ENCODE data around the gene RTTN. TPM values are rescaled to one million over a fixed set of nuclear protein-coding genes. Genes with fewer than 3 reads are reported as not detected.

Gene RTTN
- polyA plus RNA-seq, 1 donor (not counting 4 experiments of a cell fraction or from before 2014, with no cell fraction given), result 77.3 TPM

DNA sequence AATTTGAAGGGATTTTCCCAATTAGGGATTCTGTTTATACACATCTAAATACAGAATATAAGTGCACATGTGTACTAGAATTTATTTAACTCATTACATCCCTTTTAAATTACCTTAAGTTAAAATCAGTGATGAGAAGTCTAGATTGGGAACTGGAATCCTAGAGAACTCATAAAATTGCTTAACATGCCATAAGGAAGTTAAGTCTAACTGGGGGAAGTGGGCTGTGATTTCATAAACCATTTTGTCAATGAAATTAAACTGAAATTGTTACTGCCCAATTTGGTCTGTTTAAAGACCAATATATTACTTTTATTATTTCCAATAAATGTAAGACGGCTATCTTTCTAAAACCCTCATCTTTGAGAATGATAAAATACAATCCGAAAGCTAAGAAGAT is 185.5 kb downstream of the RTTN start:
- Histone ChIP-seq H3K27ac (ENCODE audit: control insufficient read depth, insufficient read depth, low read length) (no peak overlapping the region), H3K9ac (ENCODE audit: control insufficient read depth, extremely low read depth, insufficient read depth, low read length) (no peak overlapping the region), H3K4me2 (ENCODE audit: control insufficient read depth, extremely low read depth, insufficient read depth, low read depth, low read length) (no peak overlapping the region), H3K4me3 (ENCODE audit: control insufficient read depth in 2 of 3, extremely low read depth in 1 of 3, insufficient read depth in 2 of 3, low read depth in 1 of 3, low read length in 3 of 3) (no peak overlapping the region), H3K27me3 (ENCODE audit: control insufficient read depth, extremely low read depth, insufficient read depth, low read length) (no peaks in the 10 kb centered on the region), H3K36me3 (ENCODE audit: control insufficient read depth in 2 of 2, extremely low read depth in 1 of 2, insufficient read depth in 2 of 2, low read length in 2 of 2) (peaks cover 44 to 52% of the 10 kb centered on the region in 2 experiments), H2AFZ (ENCODE audit: control insufficient read depth, low read length) (no peak overlapping the region), H3K79me2 (ENCODE audit: control insufficient read depth, insufficient read depth, low read length) (peaks cover 17% of the 10 kb centered on the region), H4K20me1 (ENCODE audit: control insufficient read depth, extremely low read depth, insufficient read depth, low read length) (no peaks in the 10 kb centered on the region), H3K9me3 (ENCODE audit: control insufficient read depth, low read depth, low read length) (no peaks in the 10 kb centered on the region), H3K4me1 (ENCODE audit: control insufficient read depth, extremely low read depth, insufficient read depth, low read length) (no peaks in the 10 kb centered on the region), H3K9me1 (ENCODE audit: control insufficient read depth, extremely low read depth, insufficient read depth, low read length) (no peaks in the 10 kb centered on the region)
- dilution Hi-C loops (cut with MboI; ENCODE audit: extremely low pct_ligation_motif_present, low sequenced_read_pairs), result no loop called here
- FAIRE-seq (no peak), DNase-seq (ENCODE audit: low read depth, low spot score) (no peak)
- TF ChIP-seq, protein P1, sequence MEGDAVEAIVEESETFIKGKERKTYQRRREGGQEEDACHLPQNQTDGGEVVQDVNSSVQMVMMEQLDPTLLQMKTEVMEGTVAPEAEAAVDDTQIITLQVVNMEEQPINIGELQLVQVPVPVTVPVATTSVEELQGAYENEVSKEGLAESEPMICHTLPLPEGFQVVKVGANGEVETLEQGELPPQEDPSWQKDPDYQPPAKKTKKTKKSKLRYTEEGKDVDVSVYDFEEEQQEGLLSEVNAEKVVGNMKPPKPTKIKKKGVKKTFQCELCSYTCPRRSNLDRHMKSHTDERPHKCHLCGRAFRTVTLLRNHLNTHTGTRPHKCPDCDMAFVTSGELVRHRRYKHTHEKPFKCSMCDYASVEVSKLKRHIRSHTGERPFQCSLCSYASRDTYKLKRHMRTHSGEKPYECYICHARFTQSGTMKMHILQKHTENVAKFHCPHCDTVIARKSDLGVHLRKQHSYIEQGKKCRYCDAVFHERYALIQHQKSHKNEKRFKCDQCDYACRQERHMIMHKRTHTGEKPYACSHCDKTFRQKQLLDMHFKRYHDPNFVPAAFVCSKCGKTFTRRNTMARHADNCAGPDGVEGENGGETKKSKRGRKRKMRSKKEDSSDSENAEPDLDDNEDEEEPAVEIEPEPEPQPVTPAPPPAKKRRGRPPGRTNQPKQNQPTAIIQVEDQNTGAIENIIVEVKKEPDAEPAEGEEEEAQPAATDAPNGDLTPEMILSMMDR (optimal IDR thresholded peaks at IDR 0.05 in 1 of 3, IDR thresholded peaks at IDR 0.05 in 1 of 3, conservative IDR thresholded peaks at IDR 0.05 in 1 of 3; ENCODE audit: extremely low read depth in 1 of 3, insufficient read depth in 2 of 3, low read length in 3 of 3), result no peak
- TF ChIP-seq EZH2 (IDR thresholded peaks at IDR 0.05; ENCODE audit: low read length), result no peak

DNA sequence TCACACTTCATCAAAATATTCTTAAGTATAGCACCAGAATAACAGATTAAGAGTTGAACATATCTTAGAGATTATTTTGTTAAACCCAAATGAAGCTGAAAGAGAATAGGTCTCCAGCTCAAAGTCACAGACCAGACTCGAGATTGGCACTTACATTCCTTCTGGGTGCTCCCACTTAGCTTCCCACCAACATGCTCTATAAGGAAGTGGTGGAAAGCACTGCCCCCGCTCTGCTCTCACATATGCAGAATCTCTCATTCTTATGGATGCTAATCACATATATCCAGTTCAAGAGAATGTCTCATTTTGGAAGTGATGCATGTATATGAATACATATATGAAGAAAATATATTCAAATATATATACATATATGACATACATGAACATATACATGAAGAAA is 186.4 kb downstream of the RTTN start:
- no peak overlapping the region for H3K4me2 ChIP-seq (ENCODE audit: control insufficient read depth, extremely low read depth, insufficient read depth, low read depth, low read length)
- no peak for TF ChIP-seq EZH2 (IDR thresholded peaks at IDR 0.05; ENCODE audit: low read length)
- TF ChIP-seq, protein P1 (optimal IDR thresholded peaks at IDR 0.05 in 1 of 3, IDR thresholded peaks at IDR 0.05 in 1 of 3, conservative IDR thresholded peaks at IDR 0.05 in 1 of 3; ENCODE audit: extremely low read depth in 1 of 3, insufficient read depth in 2 of 3, low read length in 3 of 3), result no peak
- H3K9me1 ChIP-seq (ENCODE audit: control insufficient read depth, extremely low read depth, insufficient read depth, low read length), result no peaks in the 10 kb centered on the region
- DNase-seq (ENCODE audit: low read depth, low spot score) (no peak), FAIRE-seq (no peak)
- H3K4me3 ChIP-seq (ENCODE audit: control insufficient read depth in 2 of 3, extremely low read depth in 1 of 3, insufficient read depth in 2 of 3, low read depth in 1 of 3, low read length in 3 of 3), result no peak overlapping the region
- H3K36me3 ChIP-seq (ENCODE audit: control insufficient read depth in 2 of 2, extremely low read depth in 1 of 2, insufficient read depth in 2 of 2, low read length in 2 of 2), result peaks cover 42 to 46% of the 10 kb centered on the region in 2 experiments
- H3K79me2 ChIP-seq (ENCODE audit: control insufficient read depth, insufficient read depth, low read length), result peaks cover 13% of the 10 kb centered on the region
- no peak overlapping the region for H2AFZ ChIP-seq (ENCODE audit: control insufficient read depth, low read length)
- no peaks in the 10 kb centered on the region for H3K9me3 ChIP-seq (ENCODE audit: control insufficient read depth, low read depth, low read length)
- H3K27me3 ChIP-seq (ENCODE audit: control insufficient read depth, extremely low read depth, insufficient read depth, low read length), result no peaks in the 10 kb centered on the region
- no peaks in the 10 kb centered on the region for H3K4me1 ChIP-seq (ENCODE audit: control insufficient read depth, extremely low read depth, insufficient read depth, low read length)
- H4K20me1 ChIP-seq (ENCODE audit: control insufficient read depth, extremely low read depth, insufficient read depth, low read length), result no peaks in the 10 kb centered on the region
- dilution Hi-C loops (cut with MboI; ENCODE audit: extremely low pct_ligation_motif_present, low sequenced_read_pairs), result no loop called here
- H3K9ac ChIP-seq (ENCODE audit: control insufficient read depth, extremely low read depth, insufficient read depth, low read length), result no peak overlapping the region
- no peak overlapping the region for H3K27ac ChIP-seq (ENCODE audit: control insufficient read depth, insufficient read depth, low read length)

Data from keratinocyte (primary cell).